A375 (cell line): ENCODE results near the gene LYSMD3. TPM values are rescaled to one million over a fixed set of nuclear protein-coding genes. Genes with fewer than 3 reads are reported as not detected.

ENCODE experiments used
- total RNA-seq: library from RNA; depleted of rRNA; stranded (reverse); fragments of >200 nt; shearing (Covaris generic); gene quantifications from 2 replicates; pipeline ENCODE4 v1.2.3, GENCODE V29; 2014; rRNA removed

LYSMD3 gene
- total RNA-seq = 5.2 and 6.4 TPM in 2 replicates

DNA sequence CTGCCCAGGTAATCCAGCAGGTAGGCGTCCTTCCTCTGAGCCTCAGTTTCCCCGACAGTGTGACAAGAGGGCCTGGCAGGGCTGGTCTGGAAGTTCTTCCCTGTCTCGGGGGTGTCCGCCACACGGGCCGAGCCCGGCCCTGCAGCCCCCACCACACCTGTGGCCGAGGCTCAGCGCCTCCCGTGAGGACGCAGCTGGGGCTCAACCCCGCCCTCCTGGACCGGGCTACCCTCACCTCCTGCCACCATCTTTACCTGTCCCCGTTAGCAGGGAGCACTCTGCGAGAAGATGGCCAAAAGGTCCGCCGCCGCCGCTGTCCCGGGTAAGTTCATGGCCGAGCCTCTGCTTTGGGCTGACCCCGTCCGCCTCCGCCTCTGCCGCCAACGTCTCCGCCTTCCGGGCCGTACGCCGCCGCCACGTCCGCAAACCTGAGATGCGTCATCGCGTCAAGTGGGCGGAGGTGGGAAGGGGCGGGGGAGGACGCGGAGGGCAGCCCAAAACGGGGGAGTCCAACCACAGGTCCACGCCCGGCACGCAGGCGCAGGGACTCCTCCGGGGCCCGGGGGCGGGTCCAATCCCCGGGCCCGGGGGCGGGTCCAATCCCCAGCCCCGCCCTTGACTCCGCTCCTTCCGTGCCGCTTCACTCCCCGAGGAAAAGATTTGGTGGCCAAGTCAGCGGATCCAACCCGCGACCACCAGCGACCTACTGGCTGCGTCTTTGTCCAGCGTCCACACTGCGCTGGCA is at the start of gene LYSMD3:
LYSMD3 (minus strand) TSS at position 391 of the 745 bp plus-strand sequence. CDS start 4,295 bp downstream, outside the sequence.

GRCh38 chr5:90558344-90559192 is 29.2 kb upstream of the LYSMD3 start, which contains the start of gene ADGRV1:
ADGRV1 (plus strand) TSS chr5:90558797; CDS start chr5:90558896, 99 bp downstream.

GRCh38 chr5:90474235-90475107 is 54.9 kb downstream of the LYSMD3 start, which contains the start of the genes MBLAC2 and POLR3G:
MBLAC2 (minus strand) TSS chr5:90474771; CDS start chr5:90474292, 479 bp downstream.
POLR3G (plus strand) TSS chr5:90474864; CDS start chr5:90485568, 10,704 bp downstream.

Other genes with a start within 250 kb of the LYSMD3 start
- gene CETN3, start 119.8 kb downstream of the LYSMD3 start, total RNA-seq = 57.1 and 63.8 TPM in 2 replicates
- gene MBLAC2, start 54.8 kb downstream of the LYSMD3 start, total RNA-seq = 7.0 and 7.9 TPM in 2 replicates
- 28.3 and 39.6 TPM in 2 replicates for gene POLR3G, start 54.7 kb downstream of the LYSMD3 start, total RNA-seq
- gene ADGRV1, start 29.2 kb upstream of the LYSMD3 start, total RNA-seq = 5.1 and 6.0 TPM in 2 replicates